SK-N-SH (cell line): ENCODE data around the gene KMO.

Experiments
- MEF2A ChIP-seq: IDR thresholded peaks from 2 replicates; pipeline ENCODE4 v1.4.0; 2012; ENCODE audit warnings: low read depth, borderline replicate concordance
- MXI1 ChIP-seq: IDR thresholded peaks from 2 replicates; pipeline ENCODE4 v1.6.1; 2012; ENCODE audit warnings: mild to moderate bottlenecking, low read depth, low read length, improper control_type of control experiment

- TF ChIP-seq MXI1: no peak
- no peak for TF ChIP-seq MEF2A
Observed at GRCh38 chr1:241605146-241605805, 73.1 kb downstream of the KMO start.
